Bronchial epithelial cell (primary cell): ENCODE measurements around the gene LARGE2. TPM values are rescaled to one million over a fixed set of nuclear protein-coding genes. Genes with fewer than 3 reads are reported as not detected.

Experiments used
- DNase-seq: peaks from one replicate; pipeline ENCODE4 v3.0.0-alpha.2; 2010; ENCODE audit warnings: low read depth
- FAIRE-seq: peaks from 2 replicates; lab custom pipeline; 2011; peaks lifted over from hg19 to GRCh38; lab: Jason Lieb, UNC
- H3K27me3 ChIP-seq: 2 replicates; pipeline ENCODE4 v1.5.1; 2011; ENCODE audit warnings: low read length; ENCODE audit not compliant: control insufficient read depth, insufficient read depth
- H3K36me3 ChIP-seq: 2 replicates; pipeline ENCODE4 v1.5.1; 2011; ENCODE audit warnings: low read length; ENCODE audit not compliant: control insufficient read depth, insufficient read depth
- H3K4me3 ChIP-seq: 2 replicates; pipeline ENCODE4 v1.5.1; 2011; ENCODE audit warnings: mild to moderate bottlenecking, low read depth, low read length, control low read depth
- CTCF ChIP-seq: IDR thresholded peaks from 2 replicates; pipeline ENCODE4 v1.5.1; 2011; ENCODE audit warnings: mild to moderate bottlenecking, moderate library complexity, low read length, control low read depth, inconsistent platforms; ENCODE audit not compliant: insufficient read depth, severe bottlenecking
- total RNA-seq: library from RNA; depleted of rRNA; stranded (reverse); fragments of >200 nt; gene quantifications from 2 replicates; pipeline ENCODE4 v1.2.1, GENCODE V29; 2014

The LARGE2 gene
- total RNA-seq, 1 donor from 2014 or later: 4.5 TPM

GRCh38 chr11:45886816-45887520 is 35.5 kb upstream of the LARGE2 start:
- no peak for TF ChIP-seq CTCF
- no peak for DNase-seq
- no peaks in the 10 kb centered on the region for H3K27me3 ChIP-seq
- H3K36me3 ChIP-seq: no peaks in the 10 kb centered on the region
- no peak for FAIRE-seq
- H3K4me3 ChIP-seq: no peak overlapping the region

- no peaks in the 10 kb centered on the region for H3K27me3 ChIP-seq
- no peaks in the 10 kb centered on the region for H3K36me3 ChIP-seq
- TF ChIP-seq CTCF: no peak
- no peak for DNase-seq
- FAIRE-seq: no peak
- no peak overlapping the region for H3K4me3 ChIP-seq
Observed at GRCh38 chr11:45887587-45887986, 34.9 kb upstream of the LARGE2 start.

GRCh38 chr11:45889555-45889954 is 32.9 kb upstream of the LARGE2 start:
- no peaks in the 10 kb centered on the region for H3K36me3 ChIP-seq
- H3K27me3 ChIP-seq: peaks cover 1% of the 10 kb centered on the region
- no peak overlapping the region for H3K4me3 ChIP-seq
- no peak for FAIRE-seq
- DNase-seq: no peak
- TF ChIP-seq CTCF: no peak

GRCh38 chr11:45889966-45890365 is 32.5 kb upstream of the LARGE2 start:
- Histone ChIP-seq H3K36me3 (no peaks in the 10 kb centered on the region), H3K4me3 (no peak overlapping the region), H3K27me3 (peaks cover 1% of the 10 kb centered on the region)
- FAIRE-seq (no peak), DNase-seq (no peak)
- no peak for TF ChIP-seq CTCF

GRCh38 chr11:45890886-45891550 is 31.4 kb upstream of the LARGE2 start:
- DNase-seq (no peak), FAIRE-seq (peak; percentile 13)
- H3K4me3 ChIP-seq: no peak overlapping the region
- H3K36me3 ChIP-seq: no peaks in the 10 kb centered on the region
- no peak for TF ChIP-seq CTCF
- peaks cover 1% of the 10 kb centered on the region for H3K27me3 ChIP-seq
